Suprapubic skin (tissue), 4 donors: ENCODE results near the gene MBOAT7.

Source experiments
- CTCF ChIP-seq, 2 donors: fragments of 200-600 bp in 1 of 2; fragments of 450-650 bp in 1 of 2; sonication (generic) in 1 of 2; IDR thresholded peaks; one replicate each; pipeline ENCODE4 v1.5.1; 2016 to 2019; ENCODE audit warnings: antibody characterized with exemption in 2 of 2, mild to moderate bottlenecking in 1 of 2, moderate library complexity in 1 of 2
- POLR2A ChIP-seq, 2 donors: fragments of 450-650 bp; IDR thresholded peaks; one replicate each; pipeline ENCODE4 v1.6.1; 2017; ENCODE audit warnings: antibody characterized with exemption in 2 of 2, mild to moderate bottlenecking in 2 of 2, moderate library complexity in 2 of 2
- POLR2AphosphoS5 ChIP-seq, 3 donors: sonication (generic); formaldehyde crosslinking; IDR thresholded peaks; one replicate each; pipeline ENCODE4 v1.6.1; 2017; ENCODE audit warnings: antibody characterized with exemption in 3 of 3

GRCh38 chr19:54164369-54165068 is 24.9 kb downstream of the MBOAT7 start:
- no peak for TF ChIP-seq CTCF (IDR thresholded peaks at IDR 0.05)
- no peak for TF ChIP-seq POLR2A (IDR thresholded peaks at IDR 0.05)
- no peak for TF ChIP-seq POLR2AphosphoS5 (IDR thresholded peaks at IDR 0.05)
